ENCODE results near the gene ZNF614.
"Not testable (repeated sequence)": the region's sequence is repeated elsewhere in the genome, so short reads cannot be mapped to it uniquely, and the experiment has no call there.

Gene ZNF614

GRCh38 chr19:51986309-51987291, 41.6 kb downstream of the ZNF614 start, which contains the start of gene ZNF350:
ZNF350 (minus strand) TSS chr19:51986840; CDS start chr19:51974360, 12,480 bp downstream.
- TF ChIP-seq CTCF (IDR thresholded peaks at IDR 0.05; ENCODE audit: borderline replicate concordance, insufficient read depth, low read depth, low read length) = no peak
- peak within 1 kb of the TSS; percentile 55 for H3K4me3 ChIP-seq (ENCODE audit: low read depth, low read length)

GRCh38 chr19:51983361-51983760, 44.8 kb downstream of the ZNF614 start:
- TF ChIP-seq CTCF (IDR thresholded peaks at IDR 0.05; ENCODE audit: borderline replicate concordance, insufficient read depth, low read depth, low read length) = no peak
- H3K4me3 ChIP-seq (ENCODE audit: low read depth, low read length) = no peak overlapping the region

- not testable (repeated sequence) for H3K4me3 ChIP-seq (ENCODE audit: low read depth, low read length)
Measured at GRCh38 chr19:51980926-51981325, 47.3 kb downstream of the ZNF614 start.

- no peak for TF ChIP-seq CTCF (IDR thresholded peaks at IDR 0.05; ENCODE audit: borderline replicate concordance, insufficient read depth, low read depth, low read length)
- no peak overlapping the region for H3K4me3 ChIP-seq (ENCODE audit: low read depth, low read length)
Measured at GRCh38 chr19:51980116-51980736, 48.0 kb downstream of the ZNF614 start.

GRCh38 chr19:51978882-51979281, 49.3 kb downstream of the ZNF614 start:
- no peak overlapping the region for H3K4me3 ChIP-seq (ENCODE audit: low read depth, low read length)
- no peak for TF ChIP-seq CTCF (IDR thresholded peaks at IDR 0.05; ENCODE audit: borderline replicate concordance, insufficient read depth, low read depth, low read length)

- no peak overlapping the region for H3K4me3 ChIP-seq (ENCODE audit: low read depth, low read length)
- TF ChIP-seq CTCF (IDR thresholded peaks at IDR 0.05; ENCODE audit: borderline replicate concordance, insufficient read depth, low read depth, low read length) = no peak
Measured at GRCh38 chr19:51977346-51977745, 50.8 kb downstream of the ZNF614 start.

- TF ChIP-seq CTCF (IDR thresholded peaks at IDR 0.05; ENCODE audit: borderline replicate concordance, insufficient read depth, low read depth, low read length) = no peak
- no peak overlapping the region for H3K4me3 ChIP-seq (ENCODE audit: low read depth, low read length)
Measured at GRCh38 chr19:51976852-51977251, 51.3 kb downstream of the ZNF614 start.

- H3K4me3 ChIP-seq (ENCODE audit: low read depth, low read length) = not testable (repeated sequence)
Measured at GRCh38 chr19:51975787-51976186, 52.4 kb downstream of the ZNF614 start.

All from GM12875 (cell line).